ENCODE measurements around the gene CAPN14.

DNA sequence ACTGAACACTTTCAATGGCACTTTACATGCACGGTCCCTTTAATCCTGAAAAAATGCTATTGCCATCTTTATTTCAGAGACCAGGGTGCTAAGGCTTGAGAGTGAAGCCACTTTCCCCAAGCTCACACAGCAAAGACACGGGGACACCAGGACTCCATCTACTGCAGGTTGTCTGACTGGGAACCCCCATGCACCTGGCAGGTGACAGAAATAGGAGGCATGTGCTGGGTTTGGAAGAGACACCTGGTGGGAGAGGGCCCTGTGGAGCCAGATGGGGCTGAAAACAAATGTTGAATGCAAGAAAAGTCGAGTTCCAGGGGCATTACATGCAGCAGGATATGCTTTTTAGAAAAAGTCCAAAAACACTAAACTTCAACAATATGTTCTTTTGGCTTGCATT lies 11.4 kb upstream of the CAPN14 start:
- TF ChIP-seq CTCF (IDR thresholded peaks at IDR 0.05 in 4 of 5, conservative IDR thresholded peaks at IDR 0.05 in 1 of 5), result no peak
- no peak for TF ChIP-seq POLR2A (IDR thresholded peaks at IDR 0.05)

Measured in gastrocnemius medialis (tissue), 4 donors.